Measurements from ENCODE around the gene EEF1AKMT1. TPM values are rescaled to one million over a fixed set of nuclear protein-coding genes. Genes with fewer than 3 reads are reported as not detected.
"Not testable (repeated sequence)": the region's sequence is repeated elsewhere in the genome, so short reads cannot be mapped to it uniquely, and the experiment has no call there.

The EEF1AKMT1 gene
- total RNA-seq, 1 donor from 2014 or later = 6.9 TPM

GRCh38 chr13:20682061-20682460 is 91.7 kb downstream of the EEF1AKMT1 start:
- TF ChIP-seq POLR2A (IDR thresholded peaks at IDR 0.05) (no peak), POLR2AphosphoS5 (IDR thresholded peaks at IDR 0.05; ENCODE audit: insufficient read depth in 1 of 2, low read depth in 1 of 2) (no peak)
- TF ChIP-seq, protein P1, sequence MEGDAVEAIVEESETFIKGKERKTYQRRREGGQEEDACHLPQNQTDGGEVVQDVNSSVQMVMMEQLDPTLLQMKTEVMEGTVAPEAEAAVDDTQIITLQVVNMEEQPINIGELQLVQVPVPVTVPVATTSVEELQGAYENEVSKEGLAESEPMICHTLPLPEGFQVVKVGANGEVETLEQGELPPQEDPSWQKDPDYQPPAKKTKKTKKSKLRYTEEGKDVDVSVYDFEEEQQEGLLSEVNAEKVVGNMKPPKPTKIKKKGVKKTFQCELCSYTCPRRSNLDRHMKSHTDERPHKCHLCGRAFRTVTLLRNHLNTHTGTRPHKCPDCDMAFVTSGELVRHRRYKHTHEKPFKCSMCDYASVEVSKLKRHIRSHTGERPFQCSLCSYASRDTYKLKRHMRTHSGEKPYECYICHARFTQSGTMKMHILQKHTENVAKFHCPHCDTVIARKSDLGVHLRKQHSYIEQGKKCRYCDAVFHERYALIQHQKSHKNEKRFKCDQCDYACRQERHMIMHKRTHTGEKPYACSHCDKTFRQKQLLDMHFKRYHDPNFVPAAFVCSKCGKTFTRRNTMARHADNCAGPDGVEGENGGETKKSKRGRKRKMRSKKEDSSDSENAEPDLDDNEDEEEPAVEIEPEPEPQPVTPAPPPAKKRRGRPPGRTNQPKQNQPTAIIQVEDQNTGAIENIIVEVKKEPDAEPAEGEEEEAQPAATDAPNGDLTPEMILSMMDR (IDR thresholded peaks at IDR 0.05) = no peak
- no peak for DNase-seq (ENCODE audit: extremely low spot score in 2 of 2)
- no peaks in the 10 kb centered on the region for H3K27me3 ChIP-seq
- H3K27ac ChIP-seq = no peak overlapping the region
- intact Hi-C loops (cut with DNase I) = no loop called here
- H3K9me3 ChIP-seq = no peaks in the 10 kb centered on the region
- H3K36me3 ChIP-seq = no peaks in the 10 kb centered on the region
- no peak overlapping the region for H3K4me3 ChIP-seq
- no peaks in the 10 kb centered on the region for H3K4me1 ChIP-seq

GRCh38 chr13:20681481-20681880 is 92.3 kb downstream of the EEF1AKMT1 start:
- H3K27me3 ChIP-seq; H3K36me3 ChIP-seq; DNase-seq (ENCODE audit: extremely low spot score in 2 of 2); intact Hi-C loops (cut with DNase I); H3K4me1 ChIP-seq; H3K27ac ChIP-seq; H3K4me3 ChIP-seq; H3K9me3 ChIP-seq: not testable (repeated sequence)

DNA sequence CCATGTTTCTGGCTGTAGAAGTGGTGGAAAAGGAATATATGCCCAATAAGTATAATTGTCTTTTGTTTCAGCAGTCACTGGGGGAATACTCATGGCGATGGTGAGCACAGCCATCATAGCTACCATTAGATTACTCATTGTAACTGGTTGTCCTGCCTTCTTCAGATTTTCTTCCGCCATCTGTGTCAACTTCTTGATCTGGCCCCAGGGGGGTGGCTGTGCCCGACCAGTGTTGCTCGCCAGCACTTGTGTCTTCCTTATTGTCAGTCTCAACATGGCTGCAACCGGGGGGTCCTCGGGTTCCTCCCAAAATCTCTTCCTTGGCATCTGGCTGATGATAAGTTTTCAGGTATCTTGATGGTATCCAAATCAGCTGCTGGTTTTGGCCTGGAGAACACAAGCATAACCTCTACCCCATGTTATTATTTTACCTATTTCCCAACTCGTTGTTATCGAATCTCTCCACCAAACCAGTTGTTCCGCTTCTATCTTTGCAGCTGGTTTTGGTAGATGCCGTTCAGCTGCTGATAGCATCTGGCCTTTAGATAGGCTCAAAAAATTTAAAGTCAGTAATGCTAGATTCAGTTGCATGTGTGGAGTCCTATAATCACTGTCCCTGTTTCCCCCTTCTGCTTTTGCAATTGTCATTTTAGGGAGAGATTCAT is 93.2 kb downstream of the EEF1AKMT1 start:
- Histone ChIP-seq H3K27me3 (no peaks in the 10 kb centered on the region), H3K9me3 (no peaks in the 10 kb centered on the region), H3K4me3 (no peak overlapping the region), H3K4me1 (no peaks in the 10 kb centered on the region), H3K27ac (no peak overlapping the region), H3K36me3 (no peaks in the 10 kb centered on the region)
- DNase-seq (ENCODE audit: extremely low spot score in 2 of 2) = no peak
- intact Hi-C loops (cut with DNase I) = no loop called here
- TF ChIP-seq POLR2AphosphoS5 (IDR thresholded peaks at IDR 0.05; ENCODE audit: insufficient read depth in 1 of 2, low read depth in 1 of 2) (no peak), POLR2A (IDR thresholded peaks at IDR 0.05) (no peak)
- TF ChIP-seq, protein P1 (IDR thresholded peaks at IDR 0.05) = no peak

DNA sequence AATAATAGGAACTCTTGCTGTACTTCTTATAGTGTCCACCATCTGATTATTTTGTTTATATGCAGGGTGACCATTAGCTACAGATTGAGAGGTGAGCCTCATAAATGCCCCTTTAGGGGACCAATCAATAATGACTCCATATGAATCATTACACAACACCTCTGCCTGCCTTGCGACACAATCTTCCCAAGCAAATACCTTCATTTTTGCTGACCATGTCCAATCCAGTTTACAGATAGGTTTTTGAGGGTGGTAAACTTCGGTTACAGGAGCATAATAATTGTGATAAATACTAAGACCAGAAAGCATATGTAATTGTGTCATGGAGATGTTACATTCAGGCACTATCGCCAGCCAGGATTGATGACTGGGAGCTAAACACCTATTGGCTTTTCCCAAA is 93.9 kb downstream of the EEF1AKMT1 start:
- Histone ChIP-seq H3K27me3 (no peaks in the 10 kb centered on the region), H3K9me3 (no peaks in the 10 kb centered on the region), H3K27ac (no peak overlapping the region), H3K4me3 (no peak overlapping the region), H3K36me3 (no peaks in the 10 kb centered on the region), H3K4me1 (no peaks in the 10 kb centered on the region)
- no peak for TF ChIP-seq POLR2A (IDR thresholded peaks at IDR 0.05)
- no peak for TF ChIP-seq POLR2AphosphoS5 (IDR thresholded peaks at IDR 0.05; ENCODE audit: insufficient read depth in 1 of 2, low read depth in 1 of 2)
- TF ChIP-seq, protein P1 (IDR thresholded peaks at IDR 0.05) = no peak
- no peak for DNase-seq (ENCODE audit: extremely low spot score in 2 of 2)
- intact Hi-C loops (cut with DNase I) = no loop called here

Other genes starting within 250 kb of the EEF1AKMT1 start
- gene CRYL1, start 248.1 kb downstream of the EEF1AKMT1 start, total RNA-seq = 35.4 TPM
- gene IFT88, start 206.8 kb downstream of the EEF1AKMT1 start, total RNA-seq = 6.9 TPM
- gene IL17D, start 70.3 kb downstream of the EEF1AKMT1 start, total RNA-seq = 3.7 TPM
- gene XPO4, start 128.8 kb upstream of the EEF1AKMT1 start, total RNA-seq = 17.7 TPM

All from vagina (tissue), 2 donors.